HL-60/S4 (cell line): ENCODE data around the gene SAP30BP.

Source experiments
- in situ Hi-C: fragments of 300-500 bp; cut with MboI; formaldehyde crosslinking; loops from 2 replicates; pipeline ENCODE4 v1.14.3; 2022; ENCODE audit warnings: low sequenced_read_pairs

The SAP30BP gene

DNA sequence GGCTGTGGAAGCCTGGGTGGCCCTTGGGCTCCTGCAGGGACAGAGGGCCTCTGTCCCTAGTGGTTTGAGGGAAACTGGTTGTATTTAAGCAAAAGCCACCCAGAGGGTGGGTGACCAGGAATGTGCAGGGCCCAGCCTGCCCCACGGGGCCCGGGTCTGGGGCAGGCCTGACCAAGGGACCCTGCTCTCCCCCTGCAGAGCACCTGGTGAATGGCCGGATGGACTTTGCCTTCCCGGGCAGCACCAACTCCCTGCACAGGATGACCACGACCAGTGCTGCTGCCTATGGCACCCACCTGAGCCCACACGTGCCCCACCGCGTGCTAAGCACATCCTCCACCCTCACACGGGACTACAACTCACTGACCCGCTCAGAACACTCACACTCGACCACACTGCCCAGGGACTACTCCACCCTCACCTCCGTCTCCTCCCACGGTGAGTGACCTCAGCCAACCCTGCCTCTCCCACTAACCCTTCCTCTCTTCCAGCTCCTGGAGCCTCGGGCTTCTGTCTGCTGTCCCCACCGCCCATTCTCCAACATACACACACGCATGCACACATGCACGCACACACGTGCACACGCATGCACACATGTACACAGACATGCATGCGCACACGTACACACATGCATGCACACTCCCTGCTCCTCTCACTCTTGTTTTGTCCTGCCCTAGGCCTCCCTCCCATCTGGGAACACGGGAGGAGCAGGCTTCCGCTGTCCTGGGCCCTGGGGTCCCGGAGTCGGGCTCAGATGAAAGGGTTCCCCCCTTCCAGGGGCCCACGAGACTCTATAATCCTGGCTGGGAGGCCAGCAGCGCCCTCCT, 87.5 kb downstream of the SAP30BP start:
- in situ Hi-C loops = loop anchor here (25.0 kb wide), 1 partner anchor 258 kb away; the partner anchor contains the start of gene CDK3

DNA sequence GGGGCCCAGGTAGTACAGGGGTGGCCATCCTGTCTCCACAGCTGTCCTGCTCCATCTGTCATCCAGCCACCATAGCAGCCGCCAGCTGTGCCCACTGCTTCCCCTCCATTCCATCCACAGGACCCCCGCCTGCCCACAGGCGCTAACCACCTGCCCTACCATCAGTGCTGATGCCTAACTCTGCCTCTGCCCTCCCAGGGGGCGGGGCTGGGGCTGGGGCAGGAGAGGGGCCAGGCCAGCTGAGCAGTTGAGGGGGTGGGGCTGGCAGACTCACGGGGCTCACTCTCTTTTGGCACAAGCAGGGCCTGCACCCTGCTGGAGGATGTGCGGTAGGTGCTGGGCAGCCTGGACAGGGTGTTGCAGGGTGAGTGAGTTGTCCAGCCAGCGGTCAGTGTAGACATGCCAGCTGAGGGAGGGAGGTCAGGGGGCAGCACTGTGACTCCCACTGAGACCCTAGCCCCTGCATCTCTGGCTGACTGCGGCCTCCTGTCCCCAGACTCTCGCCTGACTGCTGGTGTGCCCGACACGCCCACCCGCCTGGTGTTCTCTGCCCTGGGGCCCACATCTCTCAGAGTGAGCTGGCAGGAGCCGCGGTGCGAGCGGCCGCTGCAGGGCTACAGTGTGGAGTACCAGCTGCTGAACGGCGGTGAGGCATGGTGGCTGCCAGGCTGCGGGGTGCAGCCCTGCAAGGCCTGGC, 88.2 kb downstream of the SAP30BP start:
- in situ Hi-C loops = loop anchor here (25.0 kb wide), 1 partner anchor 257 kb away; the partner anchor contains the start of gene CDK3

DNA sequence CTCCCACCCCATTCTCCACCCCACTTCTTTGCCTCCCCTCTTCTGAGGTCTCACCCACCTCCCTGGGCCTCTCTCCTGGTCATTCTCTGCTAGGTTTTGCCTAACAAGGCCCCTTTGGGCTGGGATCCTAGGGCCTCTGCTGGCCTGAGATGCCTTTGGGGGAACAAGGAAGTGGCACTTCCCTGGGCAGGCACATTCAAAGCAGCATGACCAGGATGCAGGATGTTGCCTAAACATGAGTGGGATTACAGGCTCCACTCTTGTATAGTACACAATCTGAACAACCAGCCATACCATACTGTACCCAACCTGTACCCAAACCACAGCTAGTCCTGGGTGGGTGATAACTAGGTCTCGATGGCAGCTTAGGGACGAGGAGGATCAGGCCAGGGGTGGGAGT, 88.9 kb downstream of the SAP30BP start:
- in situ Hi-C loops = loop anchor here (25.0 kb wide), 1 partner anchor 256 kb away; the partner anchor contains the start of gene CDK3

DNA sequence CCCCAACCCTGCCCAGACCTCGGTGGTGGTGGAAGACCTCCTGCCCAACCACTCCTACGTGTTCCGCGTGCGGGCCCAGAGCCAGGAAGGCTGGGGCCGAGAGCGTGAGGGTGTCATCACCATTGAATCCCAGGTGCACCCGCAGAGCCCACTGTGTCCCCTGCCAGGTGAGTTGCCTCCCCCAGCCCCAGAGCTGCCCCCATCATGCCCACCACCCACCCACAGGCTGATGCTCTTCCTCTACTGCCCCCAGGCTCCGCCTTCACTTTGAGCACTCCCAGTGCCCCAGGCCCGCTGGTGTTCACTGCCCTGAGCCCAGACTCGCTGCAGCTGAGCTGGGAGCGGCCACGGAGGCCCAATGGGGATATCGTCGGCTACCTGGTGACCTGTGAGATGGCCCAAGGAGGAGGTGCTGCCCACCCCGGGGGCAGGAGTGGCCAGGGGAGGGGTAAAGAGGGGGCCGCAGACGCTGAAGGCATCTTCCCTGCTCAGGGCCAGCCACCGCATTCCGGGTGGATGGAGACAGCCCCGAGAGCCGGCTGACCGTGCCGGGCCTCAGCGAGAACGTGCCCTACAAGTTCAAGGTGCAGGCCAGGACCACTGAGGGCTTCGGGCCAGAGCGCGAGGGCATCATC, 89.4 kb downstream of the SAP30BP start:
- in situ Hi-C loops = loop anchor here (25.0 kb wide), 1 partner anchor 256 kb away; the partner anchor contains the start of gene CDK3

DNA sequence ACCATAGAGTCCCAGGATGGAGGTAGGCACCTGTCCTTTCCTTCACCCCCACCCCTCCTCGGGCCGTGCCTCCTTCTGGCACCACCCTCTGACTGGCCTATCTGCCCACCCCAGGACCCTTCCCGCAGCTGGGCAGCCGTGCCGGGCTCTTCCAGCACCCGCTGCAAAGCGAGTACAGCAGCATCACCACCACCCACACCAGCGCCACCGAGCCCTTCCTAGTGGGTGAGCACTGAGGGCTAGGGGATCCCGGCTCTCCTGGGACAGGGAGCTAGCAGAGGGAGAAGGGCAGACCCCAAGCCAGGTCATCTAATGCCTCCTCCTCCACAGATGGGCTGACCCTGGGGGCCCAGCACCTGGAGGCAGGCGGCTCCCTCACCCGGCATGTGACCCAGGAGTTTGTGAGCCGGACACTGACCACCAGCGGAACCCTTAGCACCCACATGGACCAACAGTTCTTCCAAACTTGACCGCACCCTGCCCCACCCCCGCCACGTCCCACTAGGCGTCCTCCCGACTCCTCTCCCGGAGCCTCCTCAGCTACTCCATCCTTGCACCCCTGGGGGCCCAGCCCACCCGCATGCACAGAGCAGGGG, 90.0 kb downstream of the SAP30BP start:
- in situ Hi-C loops = loop anchor here (25.0 kb wide), 1 partner anchor 255 kb away; the partner anchor contains the start of gene CDK3
